Skeletal muscle cell (primary cell): ENCODE measurements around the gene TSPAN14.
A peak's percentile ranks its signal among the peaks of the same experiment; 100 is the strongest.

Source experiments
- DNase-seq: peaks from one replicate; pipeline ENCODE4 v3.0.0-alpha.2; 2010; ENCODE audit warnings: low read depth
- H3K4me3 ChIP-seq: 2 replicates; pipeline ENCODE4 v1.5.1; 2011; ENCODE audit warnings: low read depth, mild to moderate bottlenecking, control low read depth, low read length, moderate library complexity

TSPAN14 gene

GRCh38 chr10:80452640-80453039 is 1.5 kb upstream of the TSPAN14 start:
- DNase-seq, result no peak
- H3K4me3 ChIP-seq, result no peak overlapping the region

DNA sequence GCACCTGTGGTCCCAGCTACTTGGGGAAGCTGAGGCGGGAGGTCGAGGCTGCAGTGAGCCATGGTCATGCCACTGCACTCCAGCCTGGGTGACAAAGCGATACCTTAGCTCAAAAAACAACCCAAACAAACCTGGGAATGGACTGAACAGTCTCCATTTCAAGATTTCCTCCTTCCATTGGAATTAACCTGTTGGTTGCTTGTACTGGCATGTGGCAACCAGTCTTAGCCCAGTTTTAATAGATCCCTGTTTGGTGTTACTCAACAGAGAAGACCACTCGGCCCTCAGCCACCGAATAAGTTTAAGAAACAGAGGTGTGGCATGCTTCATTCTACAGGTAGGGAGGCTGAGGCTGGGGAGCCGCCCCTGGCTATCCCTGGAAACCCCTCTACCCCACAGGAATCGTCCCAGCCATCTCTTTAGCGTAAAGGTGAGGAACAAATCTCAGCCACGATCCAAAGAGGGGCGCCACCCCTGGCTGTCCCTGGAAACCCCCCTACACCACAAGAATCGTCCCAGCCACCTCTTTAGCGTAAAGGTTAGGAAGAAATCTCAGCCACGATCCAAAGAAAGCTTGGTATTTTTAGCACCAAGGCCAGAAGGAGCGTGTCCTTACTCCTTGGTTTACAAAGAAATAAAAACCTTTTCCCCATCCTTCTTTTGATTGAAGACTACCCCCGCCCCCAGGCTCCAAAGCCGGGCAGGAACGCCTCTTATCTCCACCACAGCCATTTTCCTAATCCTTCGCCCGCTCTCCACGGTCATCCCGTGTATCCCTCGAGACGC is 861 bp upstream of the TSPAN14 start:
- no peak for DNase-seq
- peak overlapping the region; percentile 44 for H3K4me3 ChIP-seq

DNA sequence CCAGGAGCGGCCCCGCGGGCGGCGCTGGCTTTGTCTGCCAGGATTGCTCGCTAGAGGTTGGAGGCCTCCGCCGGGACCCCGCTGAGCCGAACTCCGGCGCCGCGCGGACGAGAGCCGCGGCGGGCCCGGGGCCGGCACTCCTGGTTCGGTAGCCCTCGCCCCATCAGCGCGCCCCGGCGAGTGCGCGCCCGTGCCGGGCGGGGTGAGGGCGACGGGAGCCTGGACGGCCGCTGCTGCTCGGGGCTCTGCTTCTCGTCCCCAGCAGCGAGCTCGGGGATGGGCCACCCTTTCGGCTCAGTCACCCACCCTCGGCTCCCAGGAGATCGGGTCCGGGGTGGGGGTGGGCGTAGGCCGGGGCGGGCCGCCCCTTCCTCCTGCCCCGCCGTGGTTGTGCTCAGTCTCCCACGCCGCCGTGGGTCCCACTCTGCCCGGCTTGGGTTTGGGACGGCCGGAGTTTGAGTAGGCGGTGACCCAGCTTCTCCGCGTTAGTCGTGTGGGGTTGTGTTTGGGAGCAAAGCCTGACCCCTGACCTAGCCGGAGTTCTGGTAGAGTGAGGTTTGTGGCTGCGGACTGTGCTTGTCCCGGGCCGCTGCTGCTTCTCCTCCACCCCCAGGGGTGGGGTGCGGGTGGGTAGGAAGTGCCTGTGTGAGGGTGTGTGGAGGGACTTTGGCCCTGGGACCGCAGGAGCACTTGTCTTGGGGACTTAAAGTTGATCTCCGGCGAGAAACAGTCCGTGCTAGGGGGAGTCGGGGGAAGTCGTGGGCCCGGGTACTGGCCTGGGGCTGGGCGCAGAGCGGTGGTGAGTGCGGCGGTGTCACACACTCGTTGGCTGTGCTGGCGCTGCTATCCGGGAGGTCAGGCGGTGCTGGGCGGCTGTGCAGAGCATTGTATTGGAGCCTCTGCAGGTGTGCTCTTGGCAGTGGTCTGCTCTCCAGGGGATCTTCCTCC is 677 bp downstream of the TSPAN14 start:
- no peak for DNase-seq

DNA sequence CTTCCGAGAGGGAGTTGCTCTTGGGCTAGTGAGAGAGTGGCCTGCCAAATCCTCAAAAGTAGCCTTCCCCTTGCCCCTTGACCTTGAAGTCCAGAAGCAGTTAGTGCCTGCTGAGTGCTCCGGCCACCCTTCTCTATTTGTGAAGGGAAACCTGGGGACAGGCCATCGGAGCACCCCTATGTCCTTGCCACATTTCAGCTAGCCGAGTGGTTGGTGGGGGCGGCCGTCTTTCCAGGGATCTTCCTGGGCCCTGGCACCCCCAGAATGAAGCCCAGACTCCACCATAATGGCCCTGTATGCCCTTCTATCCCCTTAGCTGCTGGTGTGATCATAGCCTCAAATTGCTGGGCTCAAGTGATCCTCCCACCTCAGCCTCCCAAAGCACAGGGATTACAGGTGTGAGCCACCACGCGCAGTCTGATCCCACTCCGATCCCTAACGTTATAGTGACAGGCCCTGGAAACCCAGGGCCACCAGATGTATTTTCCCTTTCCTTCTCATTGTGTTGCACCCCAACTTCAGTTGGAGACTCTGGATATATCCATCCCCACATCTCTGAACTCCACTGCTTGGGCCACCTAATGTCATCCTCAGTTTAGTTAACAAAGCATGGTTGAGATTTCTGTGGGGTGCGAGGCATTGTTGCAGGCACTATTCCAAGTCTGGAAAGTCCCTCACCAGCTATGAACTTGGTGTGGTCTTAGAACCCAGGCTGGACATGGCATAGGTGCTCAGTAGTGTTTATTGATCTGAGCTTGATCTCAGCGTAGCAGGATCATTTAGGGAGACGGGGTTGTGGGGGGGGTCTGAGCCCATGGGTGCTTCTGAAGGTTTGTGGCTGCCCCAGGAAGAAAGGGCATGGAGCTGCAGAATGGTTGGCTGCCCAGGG is 1.6 kb downstream of the TSPAN14 start:
- DNase-seq, result no peak

More for the DNA sequence above, 677 bp downstream of the TSPAN14 start:
- peak overlapping the region; percentile 82 for H3K4me3 ChIP-seq

GRCh38 chr10:80457554-80458262 is 3.6 kb downstream of the TSPAN14 start:
- no peak for DNase-seq
- no peak overlapping the region for H3K4me3 ChIP-seq

More for the DNA sequence above, 1.6 kb downstream of the TSPAN14 start:
- H3K4me3 ChIP-seq, result peak overlapping the region; percentile 82

DNA sequence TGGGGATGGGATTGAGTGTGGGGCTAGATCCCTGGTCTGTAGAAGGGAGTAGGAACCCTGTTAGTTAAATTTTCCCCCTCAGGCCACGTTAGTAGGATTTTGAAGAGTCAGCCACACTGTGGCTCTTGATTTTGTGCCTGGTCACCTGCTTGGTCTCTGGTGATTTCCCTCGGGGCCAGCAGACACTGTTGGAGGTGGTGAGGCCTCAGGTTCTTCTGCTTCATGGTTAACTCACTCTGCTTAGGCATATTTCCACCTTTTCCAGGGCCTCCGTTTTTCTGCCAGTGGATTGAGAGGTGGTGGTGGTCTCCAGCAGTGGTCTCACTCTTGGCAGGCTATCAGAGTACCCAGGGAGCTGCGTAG is 4.1 kb downstream of the TSPAN14 start:
- H3K4me3 ChIP-seq, result no peak overlapping the region
- no peak for DNase-seq

GRCh38 chr10:80458638-80459037 is 4.5 kb downstream of the TSPAN14 start:
- no peak for DNase-seq
- no peak overlapping the region for H3K4me3 ChIP-seq

DNA sequence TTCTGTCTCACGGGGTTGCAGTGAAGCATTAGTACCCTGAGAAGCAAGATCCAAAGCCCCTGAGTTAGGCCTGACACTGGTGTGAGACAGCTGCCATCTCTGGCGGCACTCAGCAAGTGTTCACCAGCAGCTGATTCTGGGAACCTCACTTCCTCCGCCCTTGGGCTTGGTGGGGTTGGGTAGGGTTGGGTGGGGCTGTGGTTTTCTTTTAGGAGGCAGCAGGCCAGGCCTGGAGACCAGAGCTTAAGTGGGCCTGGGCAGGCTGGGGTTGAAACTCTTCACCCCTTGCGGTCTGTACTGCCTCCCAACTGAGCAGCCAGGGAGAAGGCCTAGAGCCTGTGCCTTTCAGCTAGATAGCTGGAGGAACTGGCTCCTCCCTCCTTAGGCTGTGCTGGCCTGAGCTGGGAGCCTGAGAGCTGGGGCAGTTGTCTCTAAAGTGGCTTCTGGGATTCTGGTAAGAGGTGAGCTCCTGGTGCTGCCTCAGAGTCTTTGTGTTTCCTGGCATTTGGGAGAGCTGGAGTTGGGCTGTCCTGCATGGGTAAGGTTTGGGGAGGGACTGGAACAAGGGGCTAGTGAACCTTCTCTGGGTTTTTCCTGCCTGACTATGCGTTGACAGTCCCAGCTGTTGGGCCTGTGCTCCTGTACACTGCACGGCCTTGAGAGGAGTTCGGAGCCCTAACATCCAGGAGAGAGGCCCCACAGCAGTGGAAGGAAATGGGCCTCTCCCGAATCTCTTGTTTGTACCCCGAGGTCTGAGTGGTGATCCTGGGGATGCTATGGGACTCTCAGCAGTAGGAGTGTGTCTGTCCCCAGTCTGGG is 5.1 kb downstream of the TSPAN14 start:
- no peak for DNase-seq
- no peak overlapping the region for H3K4me3 ChIP-seq

GRCh38 chr10:80460399-80461207 is 6.5 kb downstream of the TSPAN14 start:
- H3K4me3 ChIP-seq, result no peak overlapping the region
- no peak for DNase-seq

DNA sequence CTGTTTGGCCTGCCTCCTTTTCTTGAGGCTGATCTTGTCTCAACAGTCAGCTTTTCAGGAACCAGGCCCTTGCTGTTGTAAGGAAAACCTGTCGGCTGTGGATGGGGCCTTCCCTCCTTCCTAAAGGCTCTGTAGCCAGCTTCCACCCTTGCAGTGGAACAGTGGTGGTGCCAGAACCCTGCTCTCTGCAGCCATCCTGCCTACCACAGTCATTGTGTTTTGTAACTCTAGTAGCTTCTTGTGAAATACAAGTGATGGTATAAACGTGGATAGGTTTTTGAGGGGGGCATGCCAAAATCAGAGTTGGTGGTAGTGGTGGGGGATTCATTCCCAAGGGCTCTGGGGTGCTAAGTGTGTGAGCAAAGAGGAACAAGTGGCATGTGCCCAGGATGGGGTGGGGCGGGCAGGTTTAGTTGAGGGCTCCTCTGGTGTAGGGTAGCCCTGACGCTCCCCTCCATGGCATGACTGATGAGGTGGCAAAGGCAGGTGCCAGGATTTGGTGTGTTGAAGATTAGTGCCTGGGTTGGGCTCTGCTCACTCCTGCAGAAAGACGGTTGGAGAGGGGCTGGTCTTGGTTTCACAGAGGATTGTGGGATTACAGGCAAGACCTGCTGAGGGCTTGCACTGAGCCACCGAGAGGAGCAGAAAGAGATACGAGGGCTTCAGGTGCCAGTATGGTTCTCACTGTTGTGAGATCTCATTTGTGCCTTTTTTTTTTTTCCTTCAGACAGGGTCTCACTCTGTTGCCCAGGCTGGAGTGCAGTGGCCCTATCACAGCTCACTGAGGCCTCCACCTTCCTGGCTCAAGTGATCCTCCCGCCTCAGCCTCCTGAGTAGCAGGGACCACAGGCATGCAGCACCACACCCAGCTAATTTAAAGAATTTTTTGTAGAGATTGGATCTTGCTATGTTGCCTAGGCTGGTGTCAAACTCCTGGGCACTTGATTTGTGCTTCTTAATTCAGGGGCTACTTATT is 7.4 kb downstream of the TSPAN14 start:
- no peak overlapping the region for H3K4me3 ChIP-seq
- no peak for DNase-seq

DNA sequence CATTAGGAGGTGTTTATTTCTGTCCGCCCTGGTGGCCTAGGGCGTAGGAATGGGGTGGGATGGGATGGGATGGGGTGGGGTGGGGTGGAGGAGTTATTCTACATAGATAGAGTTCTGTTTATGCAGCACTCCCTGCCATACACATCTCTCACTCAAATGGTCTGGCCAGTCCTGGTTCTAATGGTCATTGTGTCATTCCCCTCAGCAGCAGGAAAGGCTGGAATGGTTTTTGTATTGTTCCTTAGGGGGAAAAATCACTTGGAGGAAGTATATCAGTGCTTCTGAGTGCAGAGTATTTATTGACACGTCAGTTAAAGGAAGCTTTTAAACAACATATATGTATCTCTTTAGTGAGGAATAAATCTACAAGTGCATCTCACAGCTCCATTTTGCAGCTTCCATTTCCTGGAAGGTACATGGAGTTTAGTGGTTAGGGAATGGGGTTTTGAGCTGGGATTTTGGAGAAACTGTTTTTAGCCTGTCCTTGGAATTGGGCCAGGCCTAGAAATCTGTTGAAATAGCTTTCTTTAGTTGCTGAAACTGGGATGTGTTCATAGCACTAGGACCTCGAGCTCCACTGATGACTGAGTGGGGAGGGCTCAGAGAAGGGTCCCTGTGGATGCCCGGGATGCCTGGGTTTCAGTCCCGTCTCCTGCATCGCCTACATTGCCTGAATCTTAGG is 8.3 kb downstream of the TSPAN14 start:
- DNase-seq, result no peak
- H3K4me3 ChIP-seq, result no peak overlapping the region

GRCh38 chr10:80462981-80463741 is 9.1 kb downstream of the TSPAN14 start:
- DNase-seq, result no peak
- no peak overlapping the region for H3K4me3 ChIP-seq

DNA sequence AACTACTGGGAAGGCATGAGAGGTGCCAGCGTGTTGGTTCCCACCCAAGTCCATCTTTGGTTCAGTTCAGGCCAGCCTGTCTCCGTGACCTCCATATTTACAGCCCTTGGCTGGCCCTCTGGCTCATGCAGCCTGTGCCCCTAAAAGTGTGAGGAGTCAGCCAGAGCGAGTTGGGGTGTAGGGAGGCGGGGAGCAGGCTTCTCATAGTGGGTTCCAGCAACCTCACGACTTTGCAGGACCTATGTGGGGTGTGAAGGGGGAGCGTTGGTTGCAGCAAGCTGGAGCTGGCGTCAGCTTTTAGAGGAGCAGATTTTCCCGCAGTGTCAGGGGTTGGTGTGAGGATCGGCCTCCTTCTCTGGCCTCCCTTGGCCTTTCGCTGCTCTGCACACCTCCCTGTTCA is 9.8 kb downstream of the TSPAN14 start:
- no peak for DNase-seq
- H3K4me3 ChIP-seq, result no peak overlapping the region

- no peak overlapping the region for H3K4me3 ChIP-seq
- DNase-seq, result no peak
These were observed 10.7 kb downstream of the TSPAN14 start for GRCh38 chr10:80464557-80465450.
